Prostate gland (tissue), 2 donors: ENCODE data around the gene GPSM3.
A peak's percentile ranks its signal among the peaks of the same experiment; 100 is the strongest.

ENCODE experiments used
- POLR2A ChIP-seq: fragments of 450-650 bp; IDR thresholded peaks from one replicate; pipeline ENCODE4 v1.6.1; 2016; ENCODE audit warnings: antibody characterized with exemption, mild to moderate bottlenecking
- TF ChIP-seq, protein P1 (sequence below), 4 experiments: fragments of 200-600 bp in 2 of 4; fragments of 450-650 bp in 2 of 4; sonication (generic) in 2 of 4; IDR thresholded peaks; 1 replicate in 3 of 4; 2 replicates in 1 of 4; pipeline ENCODE4 v1.5.1; 2016 to 2019; ENCODE audit warnings: antibody characterized with exemption in 4 of 4, mild to moderate bottlenecking in 2 of 4, moderate library complexity in 2 of 4

DNA sequence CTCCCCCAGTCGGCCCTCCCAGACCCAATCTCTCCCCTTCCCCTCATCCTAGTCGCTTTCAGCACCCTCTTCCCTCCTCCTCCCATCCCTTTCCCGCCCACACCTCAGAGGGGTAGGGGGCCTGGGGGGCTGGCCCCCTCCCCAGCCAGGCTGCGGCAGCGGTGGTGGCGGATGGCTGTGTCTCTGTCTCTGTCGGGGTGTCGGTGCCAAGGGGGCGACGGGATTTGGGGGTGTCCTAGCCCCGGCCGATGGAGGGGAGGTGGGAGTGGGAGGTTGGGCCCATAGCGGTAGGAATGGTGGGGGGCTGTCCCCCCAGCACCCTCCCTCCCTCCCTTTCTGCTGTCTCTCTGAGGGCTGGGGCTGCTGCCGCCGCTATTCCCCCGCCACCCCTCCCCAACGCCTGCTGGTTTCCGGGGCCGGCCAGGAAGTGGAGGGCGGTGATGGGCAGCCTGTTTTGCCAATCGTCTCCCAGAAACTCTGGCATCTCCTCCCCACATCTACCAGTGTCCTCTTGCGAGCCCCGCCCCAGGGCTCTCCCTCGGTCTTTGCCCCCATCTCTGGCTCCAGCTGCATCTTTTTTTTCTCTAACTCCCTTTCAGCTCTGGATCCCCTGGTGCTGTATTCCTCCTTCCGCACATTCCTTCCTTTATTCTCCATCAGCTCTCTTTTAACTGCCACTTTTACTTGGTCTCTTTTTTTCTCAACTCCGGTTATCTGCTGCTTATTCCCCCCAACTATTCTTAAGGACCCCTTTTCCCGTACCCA lies 16.6 kb downstream of the GPSM3 start, which contains the start of gene AGPAT1:
- TF ChIP-seq, protein P1, sequence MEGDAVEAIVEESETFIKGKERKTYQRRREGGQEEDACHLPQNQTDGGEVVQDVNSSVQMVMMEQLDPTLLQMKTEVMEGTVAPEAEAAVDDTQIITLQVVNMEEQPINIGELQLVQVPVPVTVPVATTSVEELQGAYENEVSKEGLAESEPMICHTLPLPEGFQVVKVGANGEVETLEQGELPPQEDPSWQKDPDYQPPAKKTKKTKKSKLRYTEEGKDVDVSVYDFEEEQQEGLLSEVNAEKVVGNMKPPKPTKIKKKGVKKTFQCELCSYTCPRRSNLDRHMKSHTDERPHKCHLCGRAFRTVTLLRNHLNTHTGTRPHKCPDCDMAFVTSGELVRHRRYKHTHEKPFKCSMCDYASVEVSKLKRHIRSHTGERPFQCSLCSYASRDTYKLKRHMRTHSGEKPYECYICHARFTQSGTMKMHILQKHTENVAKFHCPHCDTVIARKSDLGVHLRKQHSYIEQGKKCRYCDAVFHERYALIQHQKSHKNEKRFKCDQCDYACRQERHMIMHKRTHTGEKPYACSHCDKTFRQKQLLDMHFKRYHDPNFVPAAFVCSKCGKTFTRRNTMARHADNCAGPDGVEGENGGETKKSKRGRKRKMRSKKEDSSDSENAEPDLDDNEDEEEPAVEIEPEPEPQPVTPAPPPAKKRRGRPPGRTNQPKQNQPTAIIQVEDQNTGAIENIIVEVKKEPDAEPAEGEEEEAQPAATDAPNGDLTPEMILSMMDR (IDR thresholded peaks at IDR 0.05), result no peak
- peak; percentile 60 for TF ChIP-seq POLR2A
